NCI-H226 (cell line): ENCODE data around the gene FSD1L.
"Not testable (repeated sequence)": the region's sequence is repeated elsewhere in the genome, so short reads cannot be mapped to it uniquely, and the experiment has no call there.

Experiments used
- DNase-seq: peaks from one replicate; pipeline ENCODE4 v3.0.0-alpha.2; 2015

Gene FSD1L

GRCh38 chr9:105579952-105580351 is 132.1 kb downstream of the FSD1L start:
- not testable (repeated sequence) for DNase-seq

- DNase-seq: not testable (repeated sequence)
Observed at GRCh38 chr9:105581550-105581949, 133.7 kb downstream of the FSD1L start.

- no peak for DNase-seq
Observed at GRCh38 chr9:105593145-105593544, 145.3 kb downstream of the FSD1L start.
